Lung (tissue), 12 donors: ENCODE measurements around the gene PMEL. TPM values are rescaled to one million over a fixed set of nuclear protein-coding genes. Genes with fewer than 3 reads are reported as not detected.

Experiments
- ATAC-seq: fragments of 200-7000 bp; cut with Tn5 transposase; one replicate; pipeline ENCODE4 v1.9.1; 2020; ENCODE audit warnings: moderate number of reproducible peaks; ENCODE audit not compliant: insufficient read depth, low FRiP score
- DNase-seq, 3 donors: peaks; one replicate each; pipeline ENCODE4 v3.0.0-alpha.2; 2013 to 2017
- H3K27ac ChIP-seq, 2 donors: one replicate each; pipeline ENCODE4 v1.5.1; 2013; ENCODE audit warnings: mild to moderate bottlenecking in 2 of 2, moderate library complexity in 2 of 2, control low read depth in 1 of 2, inconsistent platforms in 1 of 2, low read depth in 1 of 2, low read length in 1 of 2
- H3K27me3 ChIP-seq, 3 donors: one replicate each; pipeline ENCODE4 v1.5.1; 2013; ENCODE audit warnings: low read length in 2 of 3; ENCODE audit not compliant: control insufficient read depth in 3 of 3, insufficient read depth in 3 of 3
- H3K36me3 ChIP-seq, 4 donors: one replicate each; pipeline ENCODE4 v1.5.1; 2013; ENCODE audit warnings: low read length in 4 of 4, mild to moderate bottlenecking in 1 of 4, moderate library complexity in 1 of 4; ENCODE audit not compliant: control insufficient read depth in 4 of 4, insufficient read depth in 4 of 4
- H3K4me1 ChIP-seq, 5 donors: one replicate each; pipeline ENCODE4 v1.5.1; 2013; ENCODE audit warnings: low read length in 5 of 5, mild to moderate bottlenecking in 2 of 5, moderate library complexity in 1 of 5; ENCODE audit not compliant: control insufficient read depth in 5 of 5, insufficient read depth in 5 of 5
- H3K4me3 ChIP-seq: one replicate; pipeline ENCODE4 v1.5.1; 2013; ENCODE audit warnings: mild to moderate bottlenecking, control low read depth, moderate library complexity
- H3K9ac ChIP-seq, 2 donors: one replicate each; pipeline ENCODE4 v1.5.1; 2013; ENCODE audit warnings: low read length in 2 of 2, control low read depth in 1 of 2; ENCODE audit not compliant: insufficient read depth in 1 of 2
- H3K9me3 ChIP-seq, 4 donors: one replicate each; pipeline ENCODE4 v1.5.1; 2013; ENCODE audit warnings: low read length in 3 of 4, mild to moderate bottlenecking in 1 of 4, moderate library complexity in 1 of 4; ENCODE audit not compliant: control insufficient read depth in 4 of 4, insufficient read depth in 3 of 4
- CTCF ChIP-seq: IDR thresholded peaks from 2 replicates; pipeline ENCODE4 v1.5.1; 2012; ENCODE audit warnings: mild to moderate bottlenecking; ENCODE audit errors: control extremely low read depth, extremely low read depth
- WGBS, 2 donors: extraction: QIAGEN DNeasy Blood & Tissue Kit; methylation state at CpG; one replicate each; pipeline ENCODE4 v1.1.7; 2013; 5-methylcytosine and 5-hydroxymethylcytosine counted together
- polyA plus RNA-seq, 2 donors: library from polyadenylated mRNA; stranded (reverse); fragments of 200-250 nt; gene quantifications; one replicate each; pipeline ENCODE4 v1.2.1, GENCODE V29; 2013
- total RNA-seq, 2 donors: library from RNA; depleted of rRNA in 1 of 2; stranded (reverse); fragments of >200 nt in 1 of 2; gene quantifications; one replicate each; pipeline ENCODE4 v1.2.1, GENCODE V29; 2014 to 2021
- donor health status: control.
- donor health status: control.
- donor health status: Bipolar disorder and iron deficiency.
- donor health status: healthy.
- donor health status: DM: yes; HTN: yes; CAD: no.

Gene PMEL
- total and polyA plus RNA-seq, 4 donors = 0.43 to 1.7 (median 1.1) TPM

DNA sequence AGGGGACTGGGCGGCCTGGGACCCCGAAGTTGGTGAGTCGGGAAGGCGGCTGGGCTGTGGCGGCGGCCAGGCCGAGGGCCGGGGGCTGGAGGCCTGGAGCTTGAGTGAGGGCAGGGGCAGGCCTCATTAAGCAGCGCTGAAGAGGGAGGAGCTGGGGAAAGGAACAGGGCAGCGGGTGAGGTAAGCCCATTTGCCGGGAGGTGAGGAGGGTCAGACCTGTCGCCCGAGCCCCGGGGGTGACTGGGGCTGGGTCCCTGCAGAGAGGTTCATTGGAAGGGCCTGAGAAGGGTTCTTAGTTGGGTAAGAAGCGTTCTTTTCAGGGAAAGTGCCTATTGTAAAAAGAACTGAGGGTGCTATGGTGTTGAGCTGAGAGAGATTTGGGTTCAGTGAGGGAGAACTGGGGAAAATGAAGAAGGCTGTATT lies 8.5 kb upstream of the PMEL start:
- H3K4me1 ChIP-seq = peaks cover 0 to 33% (median 13%) of the 10 kb centered on the region in 5 donors
- ATAC-seq (peak; percentile 16), DNase-seq (peak in 1 of 3 donors; percentile 61)
- H3K27ac ChIP-seq = peak overlapping the region; percentile 94 to 98
- peak overlapping the region; percentile 86 for H3K4me3 ChIP-seq
- WGBS, 2 donors = 0% methylated on average over 15 of the region's 15 CpGs
- no peaks in the 10 kb centered on the region for H3K9me3 ChIP-seq
- H3K27me3 ChIP-seq = no peaks in the 10 kb centered on the region
- peak overlapping the region; percentile 74 to 93 for H3K9ac ChIP-seq
- peaks cover 0 to 16% (median 5%) of the 10 kb centered on the region in 4 donors for H3K36me3 ChIP-seq
- TF ChIP-seq CTCF = no peak

DNA sequence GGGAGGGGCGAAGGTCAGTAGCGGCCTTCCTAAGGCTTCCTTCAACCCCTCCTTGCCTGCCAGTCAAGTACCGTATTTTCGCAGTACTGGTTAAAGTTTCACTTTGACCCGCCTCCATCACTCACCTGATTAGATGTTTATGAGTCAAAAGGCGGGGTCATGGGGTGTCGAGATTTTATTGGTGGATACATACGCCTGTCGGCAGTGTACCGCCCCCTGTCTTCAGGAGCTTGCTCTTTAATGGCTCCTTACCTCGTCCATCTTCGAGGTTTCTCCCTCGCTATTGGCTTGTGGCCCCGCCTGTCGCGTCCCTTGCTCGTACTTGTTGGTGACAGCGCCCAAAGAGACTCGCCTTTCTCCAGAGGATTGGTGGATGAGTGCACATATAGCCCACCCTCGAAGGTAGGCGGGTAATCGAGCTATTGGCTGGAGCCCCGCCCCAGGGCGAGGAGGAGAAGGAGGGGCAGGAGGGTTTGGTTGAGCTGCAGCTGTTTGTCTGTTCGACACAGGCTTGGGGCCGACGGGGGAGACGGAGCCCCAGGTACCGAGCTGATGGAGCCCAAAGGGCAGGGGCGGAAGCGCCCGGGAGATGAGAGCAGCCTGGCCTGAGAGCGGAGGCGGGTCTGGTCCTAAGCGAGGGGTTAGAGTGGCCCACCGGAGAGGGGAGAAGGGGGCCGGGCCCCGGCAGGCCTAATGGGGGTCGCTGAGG lies 7.9 kb upstream of the PMEL start, which contains the start of gene RAB5B:
TSS of gene RAB5B (plus strand) at position 480 of the 709 bp plus-strand sequence. CDS start 12,883 bp downstream, outside the sequence.
- peak within 1 kb of the TSS; percentile 98 for H3K27ac ChIP-seq
- H3K4me3 ChIP-seq = peak within 1 kb of the TSS; percentile 86
- H3K4me1 ChIP-seq = peaks cover 0 to 33% (median 13%) of the 10 kb centered on the region in 5 donors
- peak; percentile 5 for TF ChIP-seq CTCF
- 0% methylated on average over 38 to 39 of the region's 39 CpGs for WGBS, 2 donors
- H3K36me3 ChIP-seq = peaks cover 0 to 16% (median 5%) of the 10 kb centered on the region in 4 donors
- no peaks in the 10 kb centered on the region for H3K9me3 ChIP-seq
- no peaks in the 10 kb centered on the region for H3K27me3 ChIP-seq
- H3K9ac ChIP-seq = peak within 1 kb of the TSS; percentile 74 to 100
- DNase-seq (peak; percentile 100), ATAC-seq (peak; percentile 93)

GRCh38 chr12:55972911-55973598 lies 7.2 kb upstream of the PMEL start:
- ATAC-seq = no peak
- DNase-seq = no peak
- peaks cover 0 to 20% (median 6%) of the 10 kb centered on the region in 4 donors for H3K36me3 ChIP-seq
- H3K9ac ChIP-seq = peak overlapping the region; percentile 57 to 100
- TF ChIP-seq CTCF = no peak
- H3K4me3 ChIP-seq = peak overlapping the region; percentile 69
- no peaks in the 10 kb centered on the region for H3K27me3 ChIP-seq
- WGBS, 2 donors = 1% methylated on average over 18 of the region's 18 CpGs
- H3K4me1 ChIP-seq = peaks cover 0 to 35% (median 13%) of the 10 kb centered on the region in 5 donors
- H3K9me3 ChIP-seq = no peaks in the 10 kb centered on the region
- H3K27ac ChIP-seq = peak overlapping the region; percentile 92 to 98
